ENCODE data around the gene PIGP.

- TF ChIP-seq CTCF (IDR thresholded peaks at IDR 0.05; ENCODE audit: borderline replicate concordance, extremely low read depth, low read length, poor library complexity, severe bottlenecking), result no peak
- no peak for TF ChIP-seq EZH2 (IDR thresholded peaks at IDR 0.05; ENCODE audit: borderline replicate concordance, low read depth, low read length, severe bottlenecking)
Measured at GRCh38 chr21:37095821-37096220, 22.9 kb upstream of the PIGP start.
